Spleen (tissue), 7 donors: ENCODE results near the gene MUSTN1.

Source experiments
- POLR2A ChIP-seq, 3 donors: fragments of 450-650 bp; IDR thresholded peaks; one replicate each; pipeline ENCODE4 v1.5.1; 2017; ENCODE audit warnings: antibody characterized with exemption in 3 of 3, mild to moderate bottlenecking in 1 of 3
- POLR2AphosphoS5 ChIP-seq, 3 donors: sonication (generic); formaldehyde crosslinking; IDR thresholded peaks; one replicate each; pipeline ENCODE4 v1.5.1; 2017; ENCODE audit warnings: antibody characterized with exemption in 3 of 3
- TF ChIP-seq, protein P1 (sequence below), 11 experiments: fragments of 200-600 bp in 7 of 11; fragments of 450-650 bp in 4 of 11; sonication (generic) in 4 of 11; IDR thresholded peaks in 8 of 11; conservative IDR thresholded peaks in 3 of 11; 1 replicate in 7 of 11; 2 replicates in 4 of 11; pipeline versions ENCODE4 v1.4.0 to v1.8.0; 2016 to 2021; ENCODE audit warnings: antibody characterized with exemption in 11 of 11, inconsistent platforms in 4 of 11, mild to moderate bottlenecking in 1 of 11
- donor health status: DM: no; HTN: no; CAD: no; lungs with moderate emphysema.
- donor health status: DM: no; HTN: no; CAD: no.
- donor health status: DM: no; HTN: no; CAD: no.

DNA sequence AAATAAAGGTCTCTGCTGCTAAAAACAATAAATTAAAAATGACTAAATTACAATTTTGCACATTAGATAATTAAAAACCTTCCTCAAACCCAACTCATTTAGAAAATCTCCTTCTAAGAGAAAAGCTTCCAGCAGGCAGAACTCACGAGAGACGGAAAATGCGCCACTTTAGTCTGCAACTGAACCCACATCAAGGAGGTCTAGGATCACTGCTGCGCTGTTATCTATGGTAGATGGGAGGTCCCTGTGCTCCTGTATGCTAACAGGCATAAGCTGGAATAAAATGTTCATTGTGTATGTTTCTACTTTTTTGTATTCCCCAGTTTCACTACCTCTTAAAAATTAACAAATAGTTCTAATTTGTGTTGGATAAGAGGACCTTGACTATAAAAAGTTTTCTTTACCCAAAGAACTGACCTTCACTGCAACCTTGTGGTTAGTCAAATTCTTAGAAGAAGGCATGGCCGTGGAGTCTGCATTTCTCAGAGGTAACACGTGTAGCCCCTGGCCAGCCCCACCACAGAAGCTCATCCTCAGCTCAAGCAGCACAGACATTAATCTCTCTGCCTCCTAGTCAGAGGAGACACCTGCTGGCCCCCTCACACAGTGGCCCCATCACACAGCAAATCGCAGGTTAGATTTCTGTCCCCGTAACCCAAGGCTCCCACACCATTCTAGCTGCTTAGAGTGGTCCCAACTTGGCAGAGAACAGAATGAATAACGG is 40.2 kb upstream of the MUSTN1 start:
- TF ChIP-seq, protein P1, sequence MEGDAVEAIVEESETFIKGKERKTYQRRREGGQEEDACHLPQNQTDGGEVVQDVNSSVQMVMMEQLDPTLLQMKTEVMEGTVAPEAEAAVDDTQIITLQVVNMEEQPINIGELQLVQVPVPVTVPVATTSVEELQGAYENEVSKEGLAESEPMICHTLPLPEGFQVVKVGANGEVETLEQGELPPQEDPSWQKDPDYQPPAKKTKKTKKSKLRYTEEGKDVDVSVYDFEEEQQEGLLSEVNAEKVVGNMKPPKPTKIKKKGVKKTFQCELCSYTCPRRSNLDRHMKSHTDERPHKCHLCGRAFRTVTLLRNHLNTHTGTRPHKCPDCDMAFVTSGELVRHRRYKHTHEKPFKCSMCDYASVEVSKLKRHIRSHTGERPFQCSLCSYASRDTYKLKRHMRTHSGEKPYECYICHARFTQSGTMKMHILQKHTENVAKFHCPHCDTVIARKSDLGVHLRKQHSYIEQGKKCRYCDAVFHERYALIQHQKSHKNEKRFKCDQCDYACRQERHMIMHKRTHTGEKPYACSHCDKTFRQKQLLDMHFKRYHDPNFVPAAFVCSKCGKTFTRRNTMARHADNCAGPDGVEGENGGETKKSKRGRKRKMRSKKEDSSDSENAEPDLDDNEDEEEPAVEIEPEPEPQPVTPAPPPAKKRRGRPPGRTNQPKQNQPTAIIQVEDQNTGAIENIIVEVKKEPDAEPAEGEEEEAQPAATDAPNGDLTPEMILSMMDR (IDR thresholded peaks at IDR 0.05 in 8 of 11, conservative IDR thresholded peaks at IDR 0.05 in 3 of 11) = no peak
- TF ChIP-seq POLR2A (IDR thresholded peaks at IDR 0.05) = no peak
- no peak for TF ChIP-seq POLR2AphosphoS5 (IDR thresholded peaks at IDR 0.05)
